B cell (primary cell): ENCODE results near the gene PARVB. TPM values are rescaled to one million over a fixed set of nuclear protein-coding genes. Genes with fewer than 3 reads are reported as not detected.

Experiments used
- ATAC-seq: fragments of 200-7000 bp; cut with Tn5 transposase; one replicate; pipeline ENCODE4 v1.10.0; 2021; ENCODE audit warnings: low read depth, mild to moderate bottlenecking, moderate number of reproducible peaks, moderate library complexity
- CTCF ChIA-PET: fragments of 350-600 bp; sonication (Branson Sonifier 250); formaldehyde crosslinking; loops from one replicate; lab custom pipeline; 2021; ENCODE audit warnings: antibody characterized with exemption, inconsistent platforms; lab: Charles Lee
- POLR2A ChIA-PET: fragments of 350-600 bp; sonication (Branson Sonifier 250); formaldehyde crosslinking; loops from one replicate; lab custom pipeline; 2021; ENCODE audit warnings: antibody characterized with exemption; lab: Charles Lee
- DNase-seq: peaks from one replicate; pipeline ENCODE4 v3.0.0; 2013
- H2AFZ ChIP-seq: 2 replicates; pipeline ENCODE4 v1.6.1; 2012; ENCODE audit warnings: mild to moderate bottlenecking, low read depth, low read length; ENCODE audit not compliant: insufficient read depth, poor library complexity, severe bottlenecking
- H3K27ac ChIP-seq, 2 donors: 1 replicate in 1 of 2; 2 replicates in 1 of 2; pipeline ENCODE4 v1.5.1; 2012 to 2013; ENCODE audit warnings: low read length in 2 of 2, mild to moderate bottlenecking in 2 of 2, moderate library complexity in 1 of 2
- H3K27me3 ChIP-seq, 4 experiments: fragments of 200-600 bp in 1 of 4; sonication (generic) in 1 of 4; replicated peaks in 1 of 4; 1 replicate in 2 of 4; 2 replicates in 2 of 4; pipeline versions ENCODE4 v1.6.1 to v1.7.0; 2013 to 2016; ENCODE audit warnings: low read length in 3 of 4, mild to moderate bottlenecking in 2 of 4, mixed read lengths in 1 of 4, moderate library complexity in 1 of 4; ENCODE audit not compliant: insufficient read depth in 4 of 4, control insufficient read depth in 3 of 4; ENCODE audit errors: control extremely low read depth in 1 of 4
- H3K36me3 ChIP-seq, 2 experiments: replicated peaks in 1 of 2; 1 replicate in 1 of 2; 2 replicates in 1 of 2; pipeline versions ENCODE4 v1.6.1 to v1.7.1; 2013; ENCODE audit warnings: low read length in 1 of 2; ENCODE audit not compliant: insufficient read depth in 2 of 2, control insufficient read depth in 1 of 2; ENCODE audit errors: control extremely low read depth in 1 of 2, extremely low read depth in 1 of 2
- H3K4me1 ChIP-seq, 2 donors: fragments of 200-600 bp in 1 of 2; sonication (generic) in 1 of 2; 1 replicate in 1 of 2; 2 replicates in 1 of 2; pipeline versions ENCODE4 v1.5.1 to v1.6.1; 2013 to 2017; ENCODE audit warnings: low read length in 2 of 2; ENCODE audit not compliant: control insufficient read depth in 2 of 2, insufficient read depth in 2 of 2
- H3K4me2 ChIP-seq: replicated peaks from 2 replicates; pipeline ENCODE3; 2012; ENCODE audit warnings: mild to moderate bottlenecking, low read depth, low read length; ENCODE audit not compliant: poor library complexity, severe bottlenecking
- H3K4me3 ChIP-seq, 5 experiments: fragments of 200-600 bp in 1 of 5; sonication (generic) in 1 of 5; 1 replicate in 3 of 5; 2 replicates in 2 of 5; pipeline versions ENCODE4 v1.5.1 to v1.7.0; 2011 to 2016; ENCODE audit warnings: low read length in 4 of 5, mild to moderate bottlenecking in 4 of 5, low read depth in 2 of 5, control low read depth in 1 of 5, moderate library complexity in 1 of 5; ENCODE audit not compliant: insufficient read depth in 1 of 5; ENCODE audit errors: control extremely low read depth in 1 of 5, extremely low read depth in 1 of 5
- H3K79me2 ChIP-seq: fragments of 200-600 bp; sonication (generic); one replicate; pipeline ENCODE4 v1.6.0; 2016; ENCODE audit warnings: low read length; ENCODE audit not compliant: control insufficient read depth, insufficient read depth
- H3K9ac ChIP-seq: fragments of 200-600 bp; sonication (generic); 2 replicates; pipeline ENCODE4 v1.6.1; 2017; ENCODE audit warnings: mild to moderate bottlenecking, low read length, moderate library complexity
- H3K9me3 ChIP-seq, 3 donors: one replicate each; pipeline versions ENCODE4 v1.6.1 to v1.7.1; 2013; ENCODE audit warnings: low read length in 2 of 3; ENCODE audit not compliant: control insufficient read depth in 2 of 3, insufficient read depth in 1 of 3; ENCODE audit errors: control extremely low read depth in 1 of 3
- H4K20me1 ChIP-seq: 2 replicates; pipeline ENCODE4 v1.6.0; 2012; ENCODE audit warnings: mild to moderate bottlenecking, low read length; ENCODE audit not compliant: insufficient read depth, control insufficient read depth, poor library complexity, severe bottlenecking
- H3K27ac Mint-ChIP-seq: one replicate; pipeline ENCODE4 v1.8.0; 2021; ENCODE audit warnings: mixed read lengths
- H3K27me3 Mint-ChIP-seq: one replicate; pipeline ENCODE4 v1.8.0; 2021; ENCODE audit warnings: mixed read lengths
- H3K4me1 Mint-ChIP-seq: one replicate; pipeline ENCODE4 v1.8.0; 2021; ENCODE audit warnings: mixed read lengths
- H3K4me3 Mint-ChIP-seq: one replicate; pipeline ENCODE4 v1.8.0; 2021; ENCODE audit warnings: mixed read lengths
- H3K9me3 Mint-ChIP-seq: one replicate; pipeline ENCODE4 v1.8.0; 2022; ENCODE audit warnings: mixed read lengths; ENCODE audit not compliant: insufficient read depth
- EZH2 ChIP-seq: IDR thresholded peaks from 2 replicates; pipeline ENCODE4 v1.6.1; 2012; ENCODE audit warnings: borderline replicate concordance, low read depth, mild to moderate bottlenecking, moderate library complexity, low read length; ENCODE audit not compliant: insufficient read depth, poor library complexity, severe bottlenecking
- WGBS: methylation state at CpG from one replicate; pipeline ENCODE4 v1.1.5; 2013; ENCODE audit warnings: missing lambda C conversion rate; ENCODE audit not compliant: insufficient coverage; 5-methylcytosine and 5-hydroxymethylcytosine counted together
- intact Hi-C: fragments of 100-400 bp; cut with micrococcal nuclease; formaldehyde crosslinking; loops from one replicate; pipeline ENCODE4 v1.10.0; 2022
- polyA plus RNA-seq: library from polyadenylated mRNA; depleted of rRNA; stranded (reverse); fragments of >200 nt; gene quantifications from 2 replicates; pipeline ENCODE4 v1.2.3, GENCODE V29; 2012
- total RNA-seq, 2 donors: library from RNA; stranded (reverse); fragments of 120-200 nt in 1 of 2; gene quantifications; 1 replicate in 1 of 2; 2 replicates in 1 of 2; pipeline versions ENCODE4 v1.2.3 to v1.2.4, GENCODE V29; 2013 to 2022
- TF ChIP-seq, protein P1 (sequence below): fragments of 200-600 bp; IDR thresholded peaks from one replicate; pipeline ENCODE4 v1.8.0; 2022; ENCODE audit warnings: antibody characterized with exemption, mild to moderate bottlenecking

PARVB gene
- total and polyA plus RNA-seq, 2 donors (not counting 1 experiment from before 2014, with no cell fraction given): 48.0 to 49.4 TPM

DNA sequence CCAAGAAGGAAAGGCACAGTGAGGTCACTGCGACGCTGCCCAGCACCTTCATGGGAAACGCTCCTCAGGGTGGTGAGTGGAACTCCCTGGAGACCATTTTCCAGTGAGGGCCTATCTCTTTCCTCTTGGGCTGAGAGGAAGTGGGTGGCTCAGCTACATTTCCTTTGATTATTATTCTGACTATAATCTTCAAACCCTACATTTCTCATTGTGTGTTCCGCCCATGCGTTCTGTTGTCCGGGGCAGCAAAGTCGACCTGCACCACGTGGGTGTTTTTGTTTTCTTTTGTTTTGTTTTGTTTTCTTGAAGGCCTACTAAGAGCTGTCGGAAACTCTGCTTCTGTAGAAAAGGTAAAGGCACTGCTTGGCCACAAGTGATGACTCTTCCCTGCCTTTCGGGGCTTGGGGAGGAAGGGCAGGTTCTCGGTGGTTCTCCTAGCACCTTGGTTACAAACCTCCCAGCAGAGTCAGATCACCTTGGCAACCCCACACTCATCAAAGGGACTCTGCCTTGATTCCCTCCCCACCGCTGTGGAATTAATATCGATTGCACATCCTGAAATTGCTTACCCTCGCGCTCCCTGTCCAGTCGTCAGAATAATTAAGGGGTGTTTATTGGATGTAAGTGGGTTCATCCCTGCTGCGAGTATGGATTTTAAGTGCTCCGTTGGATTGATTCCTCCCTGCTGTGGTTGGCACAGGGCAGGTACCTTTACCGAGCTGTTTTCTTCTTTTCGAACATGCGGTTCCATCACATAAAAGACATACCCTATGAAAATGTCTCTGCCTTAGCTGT lies 7.3 kb downstream of the PARVB start:
- no peak for TF ChIP-seq EZH2
- TF ChIP-seq, protein P1, sequence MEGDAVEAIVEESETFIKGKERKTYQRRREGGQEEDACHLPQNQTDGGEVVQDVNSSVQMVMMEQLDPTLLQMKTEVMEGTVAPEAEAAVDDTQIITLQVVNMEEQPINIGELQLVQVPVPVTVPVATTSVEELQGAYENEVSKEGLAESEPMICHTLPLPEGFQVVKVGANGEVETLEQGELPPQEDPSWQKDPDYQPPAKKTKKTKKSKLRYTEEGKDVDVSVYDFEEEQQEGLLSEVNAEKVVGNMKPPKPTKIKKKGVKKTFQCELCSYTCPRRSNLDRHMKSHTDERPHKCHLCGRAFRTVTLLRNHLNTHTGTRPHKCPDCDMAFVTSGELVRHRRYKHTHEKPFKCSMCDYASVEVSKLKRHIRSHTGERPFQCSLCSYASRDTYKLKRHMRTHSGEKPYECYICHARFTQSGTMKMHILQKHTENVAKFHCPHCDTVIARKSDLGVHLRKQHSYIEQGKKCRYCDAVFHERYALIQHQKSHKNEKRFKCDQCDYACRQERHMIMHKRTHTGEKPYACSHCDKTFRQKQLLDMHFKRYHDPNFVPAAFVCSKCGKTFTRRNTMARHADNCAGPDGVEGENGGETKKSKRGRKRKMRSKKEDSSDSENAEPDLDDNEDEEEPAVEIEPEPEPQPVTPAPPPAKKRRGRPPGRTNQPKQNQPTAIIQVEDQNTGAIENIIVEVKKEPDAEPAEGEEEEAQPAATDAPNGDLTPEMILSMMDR: no peak
- Histone ChIP-seq H3K4me1 (peaks cover 43 to 44% of the 10 kb centered on the region in 2 donors), H3K27me3 (no peaks in the 10 kb centered on the region), H3K79me2 (peaks cover 89% of the 10 kb centered on the region), H3K4me3 (no peak overlapping the region), H3K9ac (no peak overlapping the region), H4K20me1 (peaks cover 27% of the 10 kb centered on the region), H3K9me3 (no peaks in the 10 kb centered on the region), H3K36me3 (no peaks in the 10 kb centered on the region), H3K4me2 (peak overlapping the region; percentile 30), H3K27ac (no peak overlapping the region), H2AFZ (no peak overlapping the region)
- Mint-ChIP-seq H3K4me1 (peaks cover 53% of the 10 kb centered on the region), H3K27me3 (no peaks in the 10 kb centered on the region), H3K9me3 (no peaks in the 10 kb centered on the region), H3K4me3 (no peak overlapping the region), H3K27ac (peak overlapping the region; percentile 41)
- 49% methylated on average over 6 of the region's 21 CpGs for WGBS
- CTCF ChIA-PET: interaction anchor here (0.7 to 1.5 kb wide), 5 partner anchors 31 to 53 kb away, joined by 3 to 7 read pairs (median 3); no protein-coding TSS in a partner anchor
- ATAC-seq (no peak), DNase-seq (no peak)
- intact Hi-C loops: no loop called here
- POLR2A ChIA-PET: no interaction called here

DNA sequence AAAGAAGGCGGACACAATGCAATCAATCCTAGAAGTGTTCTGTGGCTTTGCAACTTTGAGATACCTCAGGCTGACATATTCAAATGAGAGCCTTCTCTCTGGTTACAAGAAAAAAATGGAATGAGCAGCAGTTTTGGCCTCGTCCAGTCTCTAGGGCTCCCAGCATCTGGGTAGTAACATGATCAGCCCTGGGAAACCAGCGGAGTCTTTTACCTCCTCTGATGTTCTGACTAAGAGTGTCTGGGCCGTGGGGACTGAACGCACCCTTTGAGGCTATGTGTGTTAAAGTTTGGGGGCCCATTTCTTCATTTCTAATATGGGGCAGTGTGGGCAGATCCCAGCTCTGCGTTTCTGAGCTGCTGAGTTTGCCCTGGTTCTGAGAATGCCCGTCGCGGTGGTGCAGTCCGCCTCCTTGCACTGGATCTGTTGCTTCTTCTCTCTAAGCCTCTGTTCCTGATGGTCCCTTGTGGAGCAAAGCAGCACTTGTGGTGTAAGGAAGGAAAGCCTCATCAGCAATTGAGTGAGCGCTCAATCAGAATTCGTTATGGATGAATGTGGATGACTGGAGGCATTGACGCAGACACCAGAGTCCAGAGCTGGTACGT lies 8.1 kb downstream of the PARVB start:
- ATAC-seq (no peak), DNase-seq (no peak)
- Histone ChIP-seq H4K20me1 (peaks cover 34% of the 10 kb centered on the region), H3K36me3 (no peaks in the 10 kb centered on the region), H3K79me2 (peaks cover 93% of the 10 kb centered on the region), H3K9ac (no peak overlapping the region), H3K9me3 (no peaks in the 10 kb centered on the region), H3K4me3 (no peak overlapping the region), H3K4me1 (peaks cover 35 to 37% of the 10 kb centered on the region in 2 donors), H3K27me3 (no peaks in the 10 kb centered on the region), H3K27ac (no peak overlapping the region), H2AFZ (no peak overlapping the region), H3K4me2 (no peak overlapping the region)
- ChIA-PET CTCF (interaction anchor here (0.7 to 1.9 kb wide), 5 partner anchors 32 to 50 kb away, joined by 3 to 8 read pairs (median 7); no protein-coding TSS in a partner anchor), POLR2A (no interaction called here)
- WGBS: 97% methylated on average over 14 of the region's 14 CpGs
- intact Hi-C loops: no loop called here
- H3K27ac Mint-ChIP-seq: no peak overlapping the region
- H3K9me3 Mint-ChIP-seq: no peaks in the 10 kb centered on the region
- TF ChIP-seq, protein P1: no peak
- no peak for TF ChIP-seq EZH2
- no peaks in the 10 kb centered on the region for H3K27me3 Mint-ChIP-seq
- H3K4me3 Mint-ChIP-seq: no peak overlapping the region
- H3K4me1 Mint-ChIP-seq: peaks cover 45% of the 10 kb centered on the region
